ENCODE measurements around the gene PSMD12. TPM values are rescaled to one million over a fixed set of nuclear protein-coding genes. Genes with fewer than 3 reads are reported as not detected.

The PSMD12 gene
- total RNA-seq, 1 experiment from 2014 or later: 60.0 TPM

GRCh38 chr17:67414559-67414958 lies 48.2 kb upstream of the PSMD12 start:
- Histone ChIP-seq H3K27ac (ENCODE audit: low read length) (no peak overlapping the region), H3K27me3 (ENCODE audit: low read length) (no peaks in the 10 kb centered on the region), H3K79me2 (ENCODE audit: low read length) (no peaks in the 10 kb centered on the region), H2AFZ (ENCODE audit: low read length) (no peak overlapping the region), H3K36me3 (ENCODE audit: low read depth, low read length) (no peaks in the 10 kb centered on the region), H3F3A (ENCODE audit: low read length, unreplicated experiment) (no peaks in the 10 kb centered on the region), H3K4me2 (ENCODE audit: low read length) (no peak overlapping the region), H3K4me3 (ENCODE audit: low read length) (no peak overlapping the region), H3K9ac (ENCODE audit: low read length) (no peak overlapping the region), H3K9me3 (ENCODE audit: low read length) (no peaks in the 10 kb centered on the region), H3K4me1 (ENCODE audit: insufficient read depth, low read length) (no peaks in the 10 kb centered on the region), H4K20me1 (ENCODE audit: low read length) (no peaks in the 10 kb centered on the region), H3K9me2 (replicated peaks; ENCODE audit: low read length) (no peaks in the 10 kb centered on the region)
- BruUV-seq (replicated peaks): no TSS peak
- ChIA-PET CTCF (no interaction called here), POLR2A (ENCODE audit: unreplicated experiment) (no interaction called here)
- ATAC-seq (no peak), DNase-seq (no peak)
- intact Hi-C loops (cut with micrococcal nuclease): no loop called here
- TF ChIP-seq EZH2phosphoT487 (IDR thresholded peaks at IDR 0.05; ENCODE audit: borderline replicate concordance, low read length) (no peak), CTCF (conservative IDR thresholded peaks at IDR 0.05; ENCODE audit: low read depth, low read length) (no peak), EZH2 (IDR thresholded peaks at IDR 0.05; ENCODE audit: low read length, unreplicated experiment) (no peak)

GRCh38 chr17:67414130-67414529 lies 47.8 kb upstream of the PSMD12 start:
- Histone ChIP-seq H3K79me2 (ENCODE audit: low read length) (no peaks in the 10 kb centered on the region), H3K36me3 (ENCODE audit: low read depth, low read length) (no peaks in the 10 kb centered on the region), H2AFZ (ENCODE audit: low read length) (no peak overlapping the region), H3K4me3 (ENCODE audit: low read length) (no peak overlapping the region), H3K4me1 (ENCODE audit: insufficient read depth, low read length) (no peaks in the 10 kb centered on the region), H3K4me2 (ENCODE audit: low read length) (no peak overlapping the region), H4K20me1 (ENCODE audit: low read length) (no peaks in the 10 kb centered on the region), H3K9me2 (replicated peaks; ENCODE audit: low read length) (no peaks in the 10 kb centered on the region), H3F3A (ENCODE audit: low read length, unreplicated experiment) (no peaks in the 10 kb centered on the region), H3K27ac (ENCODE audit: low read length) (no peak overlapping the region), H3K27me3 (ENCODE audit: low read length) (no peaks in the 10 kb centered on the region), H3K9ac (ENCODE audit: low read length) (no peak overlapping the region), H3K9me3 (ENCODE audit: low read length) (no peaks in the 10 kb centered on the region)
- ChIA-PET CTCF (no interaction called here), POLR2A (ENCODE audit: unreplicated experiment) (no interaction called here)
- no peak for DNase-seq
- no peak for ATAC-seq
- BruUV-seq (replicated peaks): no TSS peak
- intact Hi-C loops (cut with micrococcal nuclease): no loop called here
- TF ChIP-seq CTCF (conservative IDR thresholded peaks at IDR 0.05; ENCODE audit: low read depth, low read length): no peak
- no peak for TF ChIP-seq EZH2phosphoT487 (IDR thresholded peaks at IDR 0.05; ENCODE audit: borderline replicate concordance, low read length)
- TF ChIP-seq EZH2 (IDR thresholded peaks at IDR 0.05; ENCODE audit: low read length, unreplicated experiment): no peak

- Histone ChIP-seq H3K36me3 (ENCODE audit: low read depth, low read length) (no peaks in the 10 kb centered on the region), H3K27me3 (ENCODE audit: low read length) (no peaks in the 10 kb centered on the region), H3K9me3 (ENCODE audit: low read length) (no peaks in the 10 kb centered on the region), H3K4me2 (ENCODE audit: low read length) (no peak overlapping the region), H3K27ac (ENCODE audit: low read length) (no peak overlapping the region), H2AFZ (ENCODE audit: low read length) (no peak overlapping the region), H3K9ac (ENCODE audit: low read length) (no peak overlapping the region), H3K4me1 (ENCODE audit: insufficient read depth, low read length) (no peaks in the 10 kb centered on the region), H3F3A (ENCODE audit: low read length, unreplicated experiment) (no peaks in the 10 kb centered on the region), H3K79me2 (ENCODE audit: low read length) (no peaks in the 10 kb centered on the region), H3K4me3 (ENCODE audit: low read length) (no peak overlapping the region), H4K20me1 (ENCODE audit: low read length) (no peaks in the 10 kb centered on the region), H3K9me2 (replicated peaks; ENCODE audit: low read length) (no peaks in the 10 kb centered on the region)
- intact Hi-C loops (cut with micrococcal nuclease): no loop called here
- CTCF ChIA-PET: no interaction called here
- TF ChIP-seq EZH2 (IDR thresholded peaks at IDR 0.05; ENCODE audit: low read length, unreplicated experiment) (no peak), CTCF (conservative IDR thresholded peaks at IDR 0.05; ENCODE audit: low read depth, low read length) (no peak), EZH2phosphoT487 (IDR thresholded peaks at IDR 0.05; ENCODE audit: borderline replicate concordance, low read length) (no peak)
- POLR2A ChIA-PET (ENCODE audit: unreplicated experiment): no interaction called here
- no peak for DNase-seq
- no TSS peak for BruUV-seq (replicated peaks)
- no peak for ATAC-seq
Measured at GRCh38 chr17:67413388-67413787, 47.0 kb upstream of the PSMD12 start.

All from PC-3 (cell line).